ENCODE results near the gene AFF3. TPM values are rescaled to one million over a fixed set of nuclear protein-coding genes. Genes with fewer than 3 reads are reported as not detected.

Gene AFF3
- total RNA-seq, 1 experiment from 2014 or later: 0.61 TPM

- no peak for DNase-seq (ENCODE audit: low read depth, low spot score)
- Histone ChIP-seq H3K4me2 (ENCODE audit: low read length) (no peak overlapping the region), H3K36me3 (ENCODE audit: control insufficient read depth in 1 of 2, insufficient read depth in 2 of 2, low read length in 2 of 2) (no peaks in the 10 kb centered on the region), H3K9me3 (ENCODE audit: control insufficient read depth in 1 of 2, insufficient read depth in 1 of 2, low read depth in 1 of 2, low read length in 2 of 2) (no peaks in the 10 kb centered on the region), H3K9me2 (ENCODE audit: insufficient read depth) (no peaks in the 10 kb centered on the region), H3K79me2 (ENCODE audit: insufficient read depth, low read length) (no peaks in the 10 kb centered on the region), H2AFZ (ENCODE audit: low read depth, low read length, poor library complexity, severe bottlenecking) (no peak overlapping the region), H3K27me3 (ENCODE audit: insufficient read depth, low read length) (peaks cover 38% of the 10 kb centered on the region), H3K9ac (ENCODE audit: low read length) (no peak overlapping the region), H3K4me3 (replicated peaks in 1 of 2; ENCODE audit: low read depth in 1 of 2, low read length in 2 of 2) (no peak overlapping the region), H3K27ac (ENCODE audit: low read depth, low read length) (no peak overlapping the region), H4K20me1 (ENCODE audit: insufficient read depth) (no peaks in the 10 kb centered on the region), H3K4me1 (ENCODE audit: control insufficient read depth in 1 of 2, insufficient read depth in 2 of 2, low read length in 2 of 2) (peaks cover 0 to 3% of the 10 kb centered on the region in 2 experiments; a peak in 1 of 4 replicates)
- ChIA-PET CTCF (interaction anchor here (0.6 to 1.5 kb wide), 3 partner anchors 12 to 72 kb away, joined by 3 to 6 read pairs (median 4); no protein-coding TSS in a partner anchor), RAD21 (ENCODE audit: low non-redundant PET in 1 of 2, low total read pairs in 2 of 2, uncharacterized antibody in 2 of 2, unreplicated experiment in 2 of 2) (no interaction called here), POLR2A (no interaction called here)
- intact Hi-C loops (cut with micrococcal nuclease): no loop called here
- BruUV-seq (replicated peaks): no TSS peak
- no peak for ATAC-seq
- TF ChIP-seq SP1 (IDR thresholded peaks at IDR 0.05; ENCODE audit: low read depth) (no peak), ZFX (IDR thresholded peaks at IDR 0.05) (no peak)
- TF ChIP-seq, protein P1, sequence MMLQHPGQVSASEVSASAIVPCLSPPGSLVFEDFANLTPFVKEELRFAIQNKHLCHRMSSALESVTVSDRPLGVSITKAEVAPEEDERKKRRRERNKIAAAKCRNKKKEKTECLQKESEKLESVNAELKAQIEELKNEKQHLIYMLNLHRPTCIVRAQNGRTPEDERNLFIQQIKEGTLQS (IDR thresholded peaks at IDR 0.05): no peak
Measured at GRCh38 chr2:99747842-99748241, 394.5 kb downstream of the AFF3 start.

GRCh38 chr2:99743146-99743545 lies 399.2 kb downstream of the AFF3 start:
- H3K27me3 ChIP-seq (ENCODE audit: insufficient read depth, low read length): peaks cover 18% of the 10 kb centered on the region
- no TSS peak for BruUV-seq (replicated peaks)
- H3K36me3 ChIP-seq (ENCODE audit: control insufficient read depth in 1 of 2, insufficient read depth in 2 of 2, low read length in 2 of 2): no peaks in the 10 kb centered on the region
- H3K4me2 ChIP-seq (ENCODE audit: low read length): no peak overlapping the region
- H2AFZ ChIP-seq (ENCODE audit: low read depth, low read length, poor library complexity, severe bottlenecking): no peak overlapping the region
- H3K27ac ChIP-seq (ENCODE audit: low read depth, low read length): no peak overlapping the region
- no peaks in the 10 kb centered on the region for H3K4me1 ChIP-seq (ENCODE audit: control insufficient read depth in 1 of 2, insufficient read depth in 2 of 2, low read length in 2 of 2)
- ATAC-seq: no peak
- TF ChIP-seq FOSL1 (IDR thresholded peaks at IDR 0.05; ENCODE audit: low read depth) (no peak), POLR2AphosphoS5 (IDR thresholded peaks at IDR 0.05; ENCODE audit: low read depth, low read length) (no peak), POLR2A (IDR thresholded peaks at IDR 0.05; ENCODE audit: borderline replicate concordance, extremely low read depth, insufficient read depth, insufficient read length) (no peak), RAD21 (IDR thresholded peaks at IDR 0.05; ENCODE audit: low read depth) (no peak), ZFX (IDR thresholded peaks at IDR 0.05) (no peak), MAX (IDR thresholded peaks at IDR 0.05) (no peak), JUND (IDR thresholded peaks at IDR 0.05) (no peak), ZNF274 (IDR thresholded peaks at IDR 0.05; ENCODE audit: low read depth, low read length) (no peak), CBX3 (IDR thresholded peaks at IDR 0.05; ENCODE audit: low read depth) (no peak)
- TF ChIP-seq, protein P2, sequence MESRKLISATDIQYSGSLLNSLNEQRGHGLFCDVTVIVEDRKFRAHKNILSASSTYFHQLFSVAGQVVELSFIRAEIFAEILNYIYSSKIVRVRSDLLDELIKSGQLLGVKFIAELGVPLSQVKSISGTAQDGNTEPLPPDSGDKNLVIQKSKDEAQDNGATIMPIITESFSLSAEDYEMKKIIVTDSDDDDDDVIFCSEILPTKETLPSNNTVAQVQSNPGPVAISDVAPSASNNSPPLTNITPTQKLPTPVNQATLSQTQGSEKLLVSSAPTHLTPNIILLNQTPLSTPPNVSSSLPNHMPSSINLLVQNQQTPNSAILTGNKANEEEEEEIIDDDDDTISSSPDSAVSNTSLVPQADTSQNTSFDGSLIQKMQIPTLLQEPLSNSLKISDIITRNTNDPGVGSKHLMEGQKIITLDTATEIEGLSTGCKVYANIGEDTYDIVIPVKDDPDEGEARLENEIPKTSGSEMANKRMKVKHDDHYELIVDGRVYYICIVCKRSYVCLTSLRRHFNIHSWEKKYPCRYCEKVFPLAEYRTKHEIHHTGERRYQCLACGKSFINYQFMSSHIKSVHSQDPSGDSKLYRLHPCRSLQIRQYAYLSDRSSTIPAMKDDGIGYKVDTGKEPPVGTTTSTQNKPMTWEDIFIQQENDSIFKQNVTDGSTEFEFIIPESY (IDR thresholded peaks at IDR 0.05; ENCODE audit: extremely low read depth, insufficient replicate concordance, low read length): no peak
- H3K79me2 ChIP-seq (ENCODE audit: insufficient read depth, low read length): no peaks in the 10 kb centered on the region
- RAD21 ChIA-PET (ENCODE audit: low non-redundant PET in 1 of 2, low total read pairs in 2 of 2, uncharacterized antibody in 2 of 2, unreplicated experiment in 2 of 2): no interaction called here
- H3K9me3 ChIP-seq (ENCODE audit: control insufficient read depth in 1 of 2, insufficient read depth in 1 of 2, low read depth in 1 of 2, low read length in 2 of 2): no peaks in the 10 kb centered on the region
- CTCF ChIA-PET: no interaction called here
- POLR2A ChIA-PET: no interaction called here
- no peaks in the 10 kb centered on the region for H4K20me1 ChIP-seq (ENCODE audit: insufficient read depth)
- DNase-seq (ENCODE audit: low read depth, low spot score): no peak
- intact Hi-C loops (cut with micrococcal nuclease): no loop called here
- no peaks in the 10 kb centered on the region for H3K9me2 ChIP-seq (ENCODE audit: insufficient read depth)
- H3K4me3 ChIP-seq (replicated peaks in 1 of 2; ENCODE audit: low read depth in 1 of 2, low read length in 2 of 2): no peak overlapping the region
- H3K9ac ChIP-seq (ENCODE audit: low read length): no peak overlapping the region

Data from HCT116 (cell line).